WI38 (cell line): Measurements from ENCODE around the gene KRT73.
"Not testable (repeated sequence)": the region's sequence is repeated elsewhere in the genome, so short reads cannot be mapped to it uniquely, and the experiment has no call there.

ENCODE experiments used
- H3K4me3 ChIP-seq: 2 replicates; pipeline ENCODE4 v1.5.1; 2011; ENCODE audit warnings: low read depth, mild to moderate bottlenecking, control low read depth, low read length
- TF ChIP-seq, protein P1 (sequence below): IDR thresholded peaks from 2 replicates; pipeline ENCODE4 v1.5.1; 2012; ENCODE audit warnings: low read depth, mild to moderate bottlenecking, control low read depth, low read length

The KRT73 gene

DNA sequence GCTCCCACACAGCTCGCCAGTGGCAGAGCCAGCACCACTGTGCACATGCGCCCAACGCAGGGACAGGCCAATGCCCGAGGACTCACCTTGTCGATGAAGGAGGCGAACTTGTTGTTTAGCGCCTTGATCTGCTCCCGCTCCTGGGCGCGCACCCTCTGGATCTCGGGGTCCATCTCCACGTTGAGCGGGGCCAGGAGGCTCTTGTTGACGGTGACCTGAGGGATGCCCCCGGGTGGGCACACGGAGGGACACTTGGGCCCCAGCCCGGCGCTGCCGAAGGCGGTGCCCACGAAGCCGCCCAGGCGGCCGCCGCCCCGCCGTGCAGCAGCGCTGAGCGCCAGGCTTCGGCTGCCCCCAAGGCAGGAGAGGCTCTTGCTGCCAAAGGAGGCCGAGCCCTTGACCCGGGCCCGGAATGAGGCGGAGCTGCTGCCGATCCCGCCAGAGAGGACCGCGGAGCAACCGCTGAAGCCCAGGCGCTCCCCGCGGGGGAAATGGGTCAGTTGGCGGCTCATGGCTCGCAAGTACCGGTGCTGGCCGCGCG is 17.3 kb downstream of the KRT73 start, which contains the start of gene KRT72:
TSS of gene KRT72 (minus strand) at position 523 of the 541 bp plus-strand sequence. CDS start at position 512, 11 bp downstream.
- H3K4me3 ChIP-seq, result no peak within 1 kb of the TSS
- TF ChIP-seq, protein P1, sequence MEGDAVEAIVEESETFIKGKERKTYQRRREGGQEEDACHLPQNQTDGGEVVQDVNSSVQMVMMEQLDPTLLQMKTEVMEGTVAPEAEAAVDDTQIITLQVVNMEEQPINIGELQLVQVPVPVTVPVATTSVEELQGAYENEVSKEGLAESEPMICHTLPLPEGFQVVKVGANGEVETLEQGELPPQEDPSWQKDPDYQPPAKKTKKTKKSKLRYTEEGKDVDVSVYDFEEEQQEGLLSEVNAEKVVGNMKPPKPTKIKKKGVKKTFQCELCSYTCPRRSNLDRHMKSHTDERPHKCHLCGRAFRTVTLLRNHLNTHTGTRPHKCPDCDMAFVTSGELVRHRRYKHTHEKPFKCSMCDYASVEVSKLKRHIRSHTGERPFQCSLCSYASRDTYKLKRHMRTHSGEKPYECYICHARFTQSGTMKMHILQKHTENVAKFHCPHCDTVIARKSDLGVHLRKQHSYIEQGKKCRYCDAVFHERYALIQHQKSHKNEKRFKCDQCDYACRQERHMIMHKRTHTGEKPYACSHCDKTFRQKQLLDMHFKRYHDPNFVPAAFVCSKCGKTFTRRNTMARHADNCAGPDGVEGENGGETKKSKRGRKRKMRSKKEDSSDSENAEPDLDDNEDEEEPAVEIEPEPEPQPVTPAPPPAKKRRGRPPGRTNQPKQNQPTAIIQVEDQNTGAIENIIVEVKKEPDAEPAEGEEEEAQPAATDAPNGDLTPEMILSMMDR, result no peak

DNA sequence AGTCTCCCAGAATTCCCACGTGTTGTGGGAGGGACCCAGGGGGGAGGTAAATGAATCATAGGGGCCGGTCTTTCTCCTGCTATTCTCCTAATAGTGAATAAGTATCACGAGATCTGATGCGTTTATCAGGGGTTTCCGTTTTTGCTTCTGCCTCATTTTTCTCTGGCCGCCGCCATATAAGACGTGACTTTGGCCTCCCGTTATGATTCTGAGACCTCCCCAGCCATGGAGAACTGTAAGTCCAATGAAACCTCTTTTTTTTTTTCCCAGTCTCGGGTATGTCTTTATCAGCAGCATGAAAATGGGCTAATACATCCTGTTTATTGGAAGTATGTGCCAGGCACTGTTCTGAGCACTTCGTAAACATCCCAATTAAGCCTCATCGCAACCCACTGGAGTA is 17.9 kb downstream of the KRT73 start:
- TF ChIP-seq, protein P1, result no peak
- H3K4me3 ChIP-seq, result no peak overlapping the region

DNA sequence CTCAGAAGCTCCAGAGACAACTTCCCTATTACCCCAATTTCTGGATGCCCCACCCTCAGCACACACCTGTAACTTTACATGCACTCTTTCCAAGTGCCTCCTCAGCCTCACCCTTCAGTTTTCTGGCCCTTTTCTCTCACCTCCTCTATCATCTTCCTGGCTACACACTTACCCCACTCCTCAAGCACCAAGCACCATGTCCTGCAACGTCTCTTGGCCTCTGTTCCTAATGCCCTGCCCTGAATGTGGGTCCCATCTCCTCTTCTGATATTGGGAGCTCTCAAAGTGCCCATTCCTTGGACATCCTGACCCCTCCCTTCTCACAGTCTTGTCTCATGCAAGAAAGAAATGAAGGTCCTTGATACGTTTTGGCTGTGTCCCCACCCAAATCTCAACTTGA is 18.3 kb downstream of the KRT73 start:
- no peak overlapping the region for H3K4me3 ChIP-seq
- TF ChIP-seq, protein P1, result no peak

DNA sequence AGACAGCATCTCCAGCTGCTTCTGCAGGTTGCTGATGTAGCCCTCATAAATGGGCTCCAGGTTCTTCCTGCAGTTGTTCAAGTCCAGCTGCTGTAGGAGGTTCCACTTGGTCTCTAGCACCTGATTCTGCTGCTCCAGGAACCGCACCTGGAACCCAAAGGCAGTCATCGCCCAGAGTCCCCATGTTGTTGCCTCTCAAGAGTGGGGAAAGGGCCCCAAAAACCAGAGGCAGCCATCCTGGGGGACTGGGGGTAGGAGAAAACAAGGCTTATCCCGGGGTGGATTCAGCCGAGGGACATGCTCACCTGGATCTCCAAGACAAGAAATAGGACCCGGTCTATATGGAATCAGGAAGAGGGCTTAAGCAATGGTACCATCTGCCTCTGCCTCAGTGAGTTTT is 19.4 kb downstream of the KRT73 start:
- TF ChIP-seq, protein P1, result no peak

DNA sequence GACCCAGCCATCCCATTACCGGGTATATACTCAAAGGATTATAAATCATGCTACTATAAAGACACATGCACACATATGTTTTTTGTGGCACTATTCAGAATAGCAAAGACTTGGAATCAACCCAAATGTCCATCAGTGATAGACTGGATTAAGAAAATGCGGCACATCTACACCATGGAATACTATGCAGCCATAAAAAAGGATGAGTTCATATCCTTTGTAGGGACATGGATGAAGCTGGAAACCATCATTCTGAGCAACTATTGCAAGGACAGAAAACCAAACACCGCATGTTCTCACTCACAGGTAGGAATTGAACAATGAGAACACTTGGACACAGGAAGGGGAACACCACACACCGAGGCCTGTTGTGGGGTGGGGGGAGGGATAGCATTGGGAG is 24.1 kb downstream of the KRT73 start:
- H3K4me3 ChIP-seq, result not testable (repeated sequence)

More for the DNA sequence above, 19.4 kb downstream of the KRT73 start:
- no peak overlapping the region for H3K4me3 ChIP-seq

DNA sequence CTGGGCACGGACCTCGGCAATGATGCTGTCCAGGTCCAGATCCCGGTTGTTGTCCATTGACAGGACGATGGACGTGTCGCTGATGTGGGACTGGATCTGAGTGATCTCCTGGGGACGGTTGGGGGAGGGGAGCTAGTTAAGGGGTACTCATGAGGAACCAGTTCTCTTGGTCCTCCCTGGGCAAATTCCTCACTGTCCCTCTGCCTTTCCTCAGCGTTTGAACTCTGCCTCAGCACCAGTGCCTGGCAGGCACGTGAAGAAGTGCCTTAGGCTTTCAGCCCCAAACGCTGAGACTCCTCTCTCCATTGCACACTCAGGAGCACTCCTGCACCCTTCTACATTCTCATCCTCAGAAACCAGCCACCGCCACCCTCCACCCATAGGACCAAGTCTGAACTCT is 26.8 kb downstream of the KRT73 start:
- no peak overlapping the region for H3K4me3 ChIP-seq
- TF ChIP-seq, protein P1, result no peak

DNA sequence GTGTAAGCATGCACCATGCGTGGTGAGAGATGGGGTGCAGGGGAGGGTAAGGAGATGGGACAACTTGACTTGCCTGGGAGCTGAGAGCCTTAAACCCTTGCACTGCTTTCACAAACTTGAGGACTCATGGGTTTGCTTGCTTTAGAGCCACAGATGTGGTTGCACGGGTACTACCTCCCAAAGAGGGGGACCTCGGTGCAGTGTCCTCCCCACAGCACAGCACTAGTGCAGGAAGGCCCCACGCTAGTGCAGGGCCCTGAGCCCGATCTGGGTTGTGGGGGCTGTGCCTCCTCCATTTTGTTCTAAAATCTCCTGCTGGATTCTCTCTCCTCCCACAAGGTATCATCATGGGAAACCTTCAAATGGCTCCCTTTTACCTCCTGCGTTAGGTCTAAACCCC is 28.3 kb downstream of the KRT73 start:
- no peak overlapping the region for H3K4me3 ChIP-seq
- TF ChIP-seq, protein P1, result no peak

DNA sequence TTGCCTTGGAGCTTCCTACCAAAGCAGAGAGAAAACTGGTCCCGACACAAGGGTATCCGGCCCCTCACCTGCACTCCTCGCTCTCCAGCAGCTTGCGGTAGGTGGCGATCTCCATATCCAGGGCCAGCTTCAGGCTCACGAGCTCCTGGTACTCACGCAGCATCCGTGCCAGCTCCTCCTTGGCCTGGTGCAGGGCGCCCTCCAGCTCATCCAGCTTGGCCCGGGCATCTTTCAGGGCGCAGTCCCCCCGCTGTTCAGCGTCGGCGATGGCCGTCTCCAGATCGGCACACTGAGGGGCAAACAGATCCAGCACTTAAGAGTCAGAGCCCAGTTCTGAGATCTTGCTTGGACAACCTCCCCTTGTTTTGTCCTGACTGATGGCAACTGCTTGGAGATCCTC is 30.8 kb downstream of the KRT73 start:
- TF ChIP-seq, protein P1, result no peak
- H3K4me3 ChIP-seq, result no peak overlapping the region
